Effector memory CD8-positive, alpha-beta T cell (primary cell): ENCODE data around the gene STPG1.
A peak's percentile ranks its signal among the peaks of the same experiment; 100 is the strongest.

ENCODE experiments used
- ATAC-seq: fragments of 150-1000 bp; cut with Tn5 transposase; replicated peaks from 2 replicates; pipeline ENCODE4 v1.10.0; 2021; ENCODE audit warnings: mild to moderate bottlenecking, moderate library complexity
- DNase-seq, 3 experiments: peaks; one replicate each; pipeline ENCODE4 v3.0.0; 2021
- H3K27ac Mint-ChIP-seq, 2 donors: one replicate each; pipeline ENCODE4 v1.8.0; 2022; ENCODE audit warnings: mild to moderate bottlenecking in 2 of 2, mixed read lengths in 2 of 2, moderate library complexity in 2 of 2
- H3K27me3 Mint-ChIP-seq, 2 donors: one replicate each; pipeline ENCODE4 v1.8.0; 2022; ENCODE audit warnings: mixed read lengths in 2 of 2
- H3K36me3 Mint-ChIP-seq: one replicate; pipeline ENCODE4 v1.8.0; 2022; ENCODE audit warnings: mild to moderate bottlenecking, moderate library complexity, mixed read lengths; ENCODE audit not compliant: insufficient read depth
- H3K4me1 Mint-ChIP-seq, 2 donors: one replicate each; pipeline ENCODE4 v1.8.0; 2022; ENCODE audit warnings: low read depth in 2 of 2, mixed read lengths in 2 of 2
- H3K4me3 Mint-ChIP-seq, 2 donors: one replicate each; pipeline ENCODE4 v1.8.0; 2022; ENCODE audit warnings: mild to moderate bottlenecking in 2 of 2, mixed read lengths in 2 of 2, moderate library complexity in 2 of 2
- H3K9me3 Mint-ChIP-seq, 2 donors: one replicate each; pipeline ENCODE4 v1.8.0; 2022; ENCODE audit warnings: mixed read lengths in 2 of 2

STPG1 gene

DNA sequence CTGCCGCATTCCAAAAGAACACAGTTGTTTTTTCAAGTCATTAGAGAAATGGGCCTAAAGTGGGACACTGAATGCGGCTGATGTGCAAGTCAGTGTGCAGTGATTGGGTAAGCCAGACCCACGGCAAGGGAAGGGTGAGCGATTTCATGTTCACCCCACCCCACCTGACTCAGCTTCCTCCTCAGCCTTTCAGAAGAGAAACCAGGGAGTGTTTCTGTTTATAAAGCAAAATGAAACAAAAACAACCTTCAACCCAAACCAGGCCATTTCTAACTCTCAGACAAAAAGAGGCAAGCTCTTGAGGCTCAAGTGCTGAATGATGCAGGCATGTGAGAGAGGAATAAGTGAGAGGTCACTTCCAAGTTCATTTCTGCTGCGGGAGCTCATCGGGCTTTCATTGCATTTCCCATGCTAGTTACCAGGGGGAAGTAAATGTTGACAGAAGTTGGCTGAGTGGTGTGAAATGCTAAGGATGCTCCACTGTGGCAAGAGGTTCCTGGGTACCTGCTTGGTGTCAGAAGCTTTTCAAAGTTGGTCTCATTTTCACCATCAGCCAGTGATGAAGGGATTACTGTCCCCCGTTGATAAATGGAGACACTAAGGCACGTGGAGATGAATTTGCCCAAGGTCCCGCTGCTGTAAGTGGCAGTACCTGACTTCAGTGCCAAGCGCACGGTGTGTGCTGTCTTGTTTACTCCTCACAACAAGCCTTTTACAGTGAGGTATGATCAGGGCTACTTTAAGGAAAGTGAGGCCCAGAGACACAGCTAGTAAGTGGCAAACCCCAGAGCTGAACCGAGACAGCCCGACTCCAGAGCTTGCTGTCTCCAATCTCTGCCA is 29.1 kb downstream of the STPG1 start:
- no peaks in the 10 kb centered on the region for H3K9me3 Mint-ChIP-seq
- ATAC-seq (peak; percentile 76), DNase-seq (peak in 1 of 3 experiments; percentile 13)
- peak overlapping the region in 1 of 2 donors; percentile 55 for H3K4me3 Mint-ChIP-seq
- H3K36me3 Mint-ChIP-seq, result peaks cover 5% of the 10 kb centered on the region
- no peaks in the 10 kb centered on the region for H3K27me3 Mint-ChIP-seq
- H3K27ac Mint-ChIP-seq, result peak overlapping the region; percentile 56 to 89
- peaks cover 4 to 23% of the 10 kb centered on the region in 2 donors for H3K4me1 Mint-ChIP-seq

DNA sequence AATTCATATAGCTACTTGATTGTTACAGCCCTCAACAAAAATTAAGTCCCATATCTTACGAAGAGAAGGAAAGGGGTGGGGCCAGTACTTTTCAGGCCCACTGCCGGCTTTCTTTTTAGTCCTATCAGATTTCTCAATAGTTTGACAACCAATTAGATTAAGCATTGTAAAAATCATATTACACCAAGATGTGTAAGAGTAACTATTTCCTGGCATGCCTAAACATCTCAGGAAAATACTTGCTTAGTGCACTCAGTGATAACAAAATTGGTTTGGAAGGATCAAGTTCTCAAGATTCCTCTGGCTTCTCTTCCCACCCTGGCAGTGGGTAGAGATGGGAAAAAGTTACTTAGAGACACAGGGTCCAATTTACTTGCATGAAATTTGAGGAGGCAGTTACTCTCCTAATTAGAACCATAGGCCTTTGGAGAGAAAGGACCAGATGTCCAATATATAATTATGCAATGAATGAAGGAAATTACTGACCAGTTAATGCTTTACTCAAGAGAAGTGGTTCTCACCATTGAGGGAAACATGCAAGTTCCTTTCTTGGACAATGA is 30.1 kb downstream of the STPG1 start:
- H3K27ac Mint-ChIP-seq, result peak overlapping the region in 1 of 2 donors; percentile 89
- H3K27me3 Mint-ChIP-seq, result no peaks in the 10 kb centered on the region
- ATAC-seq, result no peak
- no peak overlapping the region for H3K4me3 Mint-ChIP-seq
- H3K9me3 Mint-ChIP-seq, result no peaks in the 10 kb centered on the region
- H3K36me3 Mint-ChIP-seq, result peaks cover 5% of the 10 kb centered on the region
- peaks cover 4 to 23% of the 10 kb centered on the region in 2 donors for H3K4me1 Mint-ChIP-seq
- DNase-seq, result no peak

DNA sequence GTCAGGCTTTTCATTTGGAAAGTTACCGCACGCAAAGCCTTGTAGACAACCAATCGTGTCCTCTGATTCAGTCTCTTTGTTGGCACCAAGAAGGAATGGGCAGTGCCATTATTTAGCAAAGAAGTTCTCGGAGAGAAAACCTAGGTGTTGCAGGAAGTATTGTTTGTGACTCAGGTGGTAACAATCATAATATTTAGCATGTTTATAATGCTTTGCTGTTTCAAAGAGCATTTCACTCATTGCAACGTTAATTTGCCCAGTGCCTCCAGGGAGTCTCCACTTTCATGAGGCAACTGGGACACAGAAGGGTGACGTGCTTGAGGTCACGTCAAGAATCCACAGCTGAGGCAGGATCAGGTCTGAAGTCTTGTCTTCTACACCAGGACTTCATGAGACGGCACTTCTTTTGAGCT is 31.4 kb downstream of the STPG1 start:
- ATAC-seq, result no peak
- no peak for DNase-seq
- Mint-ChIP-seq H3K4me3 (no peak overlapping the region), H3K36me3 (peaks cover 5% of the 10 kb centered on the region), H3K4me1 (peaks cover 4 to 23% of the 10 kb centered on the region in 2 donors), H3K9me3 (no peaks in the 10 kb centered on the region), H3K27ac (no peak overlapping the region), H3K27me3 (no peaks in the 10 kb centered on the region)

DNA sequence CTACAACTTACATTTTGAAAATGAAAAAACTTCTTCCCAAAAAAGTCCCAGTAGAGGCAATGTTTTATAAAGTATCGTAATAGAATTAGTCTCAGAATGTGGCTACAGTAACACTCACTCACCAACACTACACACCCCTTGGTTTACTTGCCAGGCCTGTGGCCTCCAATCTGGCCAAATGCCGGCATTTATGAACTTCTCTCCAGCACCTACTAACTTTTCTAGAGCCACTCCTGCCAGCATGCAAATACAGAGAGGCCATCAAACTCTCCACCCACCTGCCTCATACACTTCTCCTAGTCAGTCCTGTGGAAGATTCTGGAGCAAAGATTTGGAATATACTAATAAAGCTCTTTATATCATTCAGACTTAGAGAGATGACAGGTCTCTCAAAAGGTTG is 32.3 kb downstream of the STPG1 start:
- Mint-ChIP-seq H3K4me3 (no peak overlapping the region), H3K4me1 (peaks cover 4 to 17% of the 10 kb centered on the region in 2 donors), H3K9me3 (no peaks in the 10 kb centered on the region), H3K36me3 (peaks cover 5% of the 10 kb centered on the region), H3K27me3 (no peaks in the 10 kb centered on the region), H3K27ac (no peak overlapping the region)
- no peak for DNase-seq
- ATAC-seq, result no peak

DNA sequence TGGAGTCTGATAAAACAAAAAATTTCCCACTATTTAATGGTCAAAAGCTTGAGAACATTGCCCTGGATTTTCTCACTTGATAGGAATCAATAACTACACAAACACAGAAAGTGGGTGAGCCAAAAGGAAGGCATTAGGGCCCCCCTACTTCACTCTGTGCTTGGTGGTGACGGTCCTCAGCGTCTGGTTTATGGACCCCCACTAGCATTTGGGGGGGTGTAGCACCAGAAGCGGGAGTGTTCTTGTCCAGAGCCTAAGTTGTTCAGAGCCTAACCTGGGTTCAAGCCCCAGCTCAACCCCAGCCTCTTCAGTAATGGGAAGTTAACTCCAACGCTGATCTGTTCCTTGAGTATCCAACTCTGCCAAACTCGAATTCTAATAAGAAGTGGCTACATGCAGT is 33.1 kb downstream of the STPG1 start:
- H3K27me3 Mint-ChIP-seq, result no peaks in the 10 kb centered on the region
- no peak overlapping the region for H3K4me3 Mint-ChIP-seq
- DNase-seq, result no peak
- peaks cover 5% of the 10 kb centered on the region for H3K36me3 Mint-ChIP-seq
- H3K4me1 Mint-ChIP-seq, result peaks cover 4 to 12% of the 10 kb centered on the region in 2 donors
- no peaks in the 10 kb centered on the region for H3K9me3 Mint-ChIP-seq
- peak overlapping the region in 1 of 2 donors; percentile 24 for H3K27ac Mint-ChIP-seq
- ATAC-seq, result no peak

GRCh38 chr1:24379733-24380315 is 33.8 kb downstream of the STPG1 start:
- no peak for DNase-seq
- Mint-ChIP-seq H3K27me3 (no peaks in the 10 kb centered on the region), H3K4me1 (peaks cover 0 to 7% of the 10 kb centered on the region in 2 donors), H3K9me3 (no peaks in the 10 kb centered on the region), H3K4me3 (no peak overlapping the region), H3K27ac (peak overlapping the region in 1 of 2 donors; percentile 24), H3K36me3 (peaks cover 5% of the 10 kb centered on the region)
- no peak for ATAC-seq

- ATAC-seq (no peak), DNase-seq (no peak)
- Mint-ChIP-seq H3K4me1 (peaks cover 0 to 2% of the 10 kb centered on the region in 2 donors), H3K36me3 (peaks cover under 1% of the 10 kb centered on the region), H3K27ac (peak overlapping the region in 1 of 2 donors; percentile 1), H3K9me3 (no peaks in the 10 kb centered on the region), H3K27me3 (no peaks in the 10 kb centered on the region), H3K4me3 (no peak overlapping the region)
Measured at GRCh38 chr1:24374891-24375786, 38.4 kb downstream of the STPG1 start.

- Mint-ChIP-seq H3K27me3 (no peaks in the 10 kb centered on the region), H3K27ac (peak overlapping the region in 1 of 2 donors; percentile 39), H3K9me3 (no peaks in the 10 kb centered on the region), H3K4me3 (no peak overlapping the region), H3K4me1 (peaks cover 0 to 2% of the 10 kb centered on the region in 2 donors), H3K36me3 (no peaks in the 10 kb centered on the region)
- DNase-seq (no peak), ATAC-seq (no peak)
Measured at GRCh38 chr1:24373710-24374109, 39.9 kb downstream of the STPG1 start.

- H3K36me3 Mint-ChIP-seq, result no peaks in the 10 kb centered on the region
Measured at GRCh38 chr1:24373044-24373443, 40.5 kb downstream of the STPG1 start.

DNA sequence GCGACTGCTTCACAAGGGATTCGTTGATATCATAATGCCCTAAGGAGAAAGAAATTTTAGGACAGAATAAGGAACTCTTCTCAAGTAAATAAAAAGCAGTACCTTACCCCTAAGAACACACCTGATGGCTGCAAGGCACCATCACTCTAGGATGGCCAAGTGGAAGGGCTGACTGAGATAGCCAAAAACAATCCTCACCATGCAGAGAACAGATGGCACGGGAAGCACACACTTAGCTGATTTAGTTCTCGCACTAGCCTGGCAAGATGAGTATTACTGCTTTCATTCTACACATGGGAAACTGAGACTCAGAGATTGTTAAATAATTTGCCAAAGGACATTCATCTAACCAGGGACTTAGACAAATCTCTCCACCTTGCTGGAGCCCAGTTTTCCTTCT is 43.8 kb downstream of the STPG1 start:
- peaks cover 0 to 4% of the 10 kb centered on the region in 2 donors for H3K4me1 Mint-ChIP-seq
- no peak overlapping the region for H3K4me3 Mint-ChIP-seq
- no peaks in the 10 kb centered on the region for H3K36me3 Mint-ChIP-seq
- DNase-seq (no peak), ATAC-seq (no peak)
- no peaks in the 10 kb centered on the region for H3K27me3 Mint-ChIP-seq
- no peak overlapping the region for H3K27ac Mint-ChIP-seq
- H3K9me3 Mint-ChIP-seq, result no peaks in the 10 kb centered on the region

More at GRCh38 chr1:24373044-24373443, 40.5 kb downstream of the STPG1 start:
- Mint-ChIP-seq H3K27ac (peak overlapping the region in 1 of 2 donors; percentile 39), H3K27me3 (no peaks in the 10 kb centered on the region), H3K4me1 (peaks cover 0 to 2% of the 10 kb centered on the region in 2 donors), H3K4me3 (no peak overlapping the region), H3K9me3 (no peaks in the 10 kb centered on the region)
- DNase-seq (no peak), ATAC-seq (peak; percentile 54)

- Mint-ChIP-seq H3K27me3 (no peaks in the 10 kb centered on the region), H3K4me3 (no peak overlapping the region), H3K4me1 (peaks cover 0 to 4% of the 10 kb centered on the region in 2 donors), H3K36me3 (no peaks in the 10 kb centered on the region), H3K9me3 (no peaks in the 10 kb centered on the region), H3K27ac (no peak overlapping the region)
- ATAC-seq (no peak), DNase-seq (no peak)
Measured at GRCh38 chr1:24369199-24369598, 44.4 kb downstream of the STPG1 start.

DNA sequence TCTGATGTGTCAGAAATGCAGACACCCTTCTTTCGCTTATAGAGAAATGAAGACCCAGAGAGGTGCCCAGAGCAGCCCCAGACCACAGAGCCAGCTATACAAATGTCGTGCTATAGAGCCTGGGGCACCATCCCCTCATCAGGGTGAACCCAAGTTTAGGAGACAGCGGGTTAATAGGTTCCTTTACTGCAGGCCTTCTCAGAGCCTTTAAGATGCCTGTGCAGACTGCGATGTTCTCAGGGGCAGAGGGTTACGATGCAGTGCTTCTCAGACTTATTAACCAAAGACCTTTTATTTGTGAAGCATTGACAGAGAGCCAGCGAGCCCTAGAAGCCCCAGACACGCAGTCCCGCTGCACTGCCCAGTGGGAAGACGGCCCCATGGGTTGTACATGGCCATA is 46.9 kb downstream of the STPG1 start:
- Mint-ChIP-seq H3K36me3 (no peaks in the 10 kb centered on the region), H3K4me3 (no peak overlapping the region), H3K27ac (no peak overlapping the region), H3K4me1 (peaks cover 0 to 2% of the 10 kb centered on the region in 2 donors), H3K9me3 (no peaks in the 10 kb centered on the region), H3K27me3 (no peaks in the 10 kb centered on the region)
- ATAC-seq (no peak), DNase-seq (no peak)
